GM11168 (cell line): ENCODE measurements around the gene RBM47.

Source experiments
- in situ Hi-C: fragments of 300-500 bp; cut with MboI; formaldehyde crosslinking; loops from one replicate; pipeline ENCODE4 v1.12.0; 2022; ENCODE audit warnings: low sequenced_read_pairs; ENCODE audit not compliant: unreplicated experiment

RBM47 gene

GRCh38 chr4:40511036-40511614 is 118.5 kb downstream of the RBM47 start:
- in situ Hi-C loops: no loop called here

GRCh38 chr4:40507977-40508376 is 121.7 kb downstream of the RBM47 start:
- in situ Hi-C loops: no loop called here

GRCh38 chr4:40506492-40506891 is 123.2 kb downstream of the RBM47 start:
- in situ Hi-C loops: no loop called here

DNA sequence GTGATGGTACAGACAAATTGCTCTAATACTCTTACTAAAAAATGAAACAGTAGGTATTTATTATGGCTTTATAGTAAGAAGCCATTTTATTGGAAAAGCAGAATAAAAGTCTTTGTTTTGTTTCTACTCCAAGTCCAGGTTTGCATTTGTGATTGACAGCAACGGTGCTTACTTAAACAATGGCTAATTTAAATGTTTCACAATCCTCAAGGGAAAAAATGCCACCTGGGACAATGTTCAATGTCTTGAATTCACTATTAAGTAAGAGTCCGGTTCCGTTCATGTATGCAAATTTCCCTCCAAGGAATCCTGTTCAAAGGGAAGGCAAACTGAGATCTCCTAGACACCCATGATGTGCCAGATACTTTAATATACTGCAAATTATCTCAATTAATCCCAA is 123.6 kb downstream of the RBM47 start:
- in situ Hi-C loops: no loop called here

GRCh38 chr4:40502934-40503333 is 126.7 kb downstream of the RBM47 start:
- in situ Hi-C loops: no loop called here

DNA sequence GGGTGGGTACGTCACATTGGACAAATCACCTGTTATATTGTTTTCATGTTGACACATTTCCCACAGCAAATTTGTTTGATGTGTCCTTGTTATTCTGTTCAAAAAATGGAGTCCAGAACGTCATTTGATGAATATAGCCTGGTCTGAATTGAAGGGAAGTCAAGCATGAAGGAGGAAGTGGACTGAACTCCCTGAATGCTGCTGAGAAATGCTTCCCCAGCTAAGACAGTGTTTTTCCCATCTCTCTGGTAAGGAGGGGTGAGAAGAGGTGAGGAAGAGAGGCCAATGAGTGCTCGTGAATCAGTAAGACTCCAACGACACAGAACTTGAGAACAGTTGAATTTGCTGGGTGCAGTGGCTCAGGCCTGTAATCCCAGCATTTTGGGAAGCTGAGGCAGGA is 127.4 kb downstream of the RBM47 start:
- in situ Hi-C loops: no loop called here

DNA sequence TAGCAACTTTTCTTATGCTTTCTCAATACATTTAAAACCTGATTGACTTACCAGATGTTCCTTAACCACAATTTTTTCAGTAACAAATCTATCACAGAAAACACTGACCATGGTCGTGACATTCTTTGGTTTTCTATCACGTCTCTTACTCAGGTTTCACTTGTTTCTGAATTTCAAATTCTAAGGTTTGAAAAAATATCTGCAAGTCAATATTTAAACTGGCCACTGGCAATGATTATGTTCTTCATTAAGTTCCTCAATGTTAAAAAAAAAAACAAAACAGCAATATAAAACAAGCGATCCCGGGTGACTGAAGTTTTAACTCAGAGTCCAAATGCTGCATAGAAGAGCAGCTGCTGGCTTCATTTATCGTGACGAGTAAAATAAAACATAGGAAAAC is 128.9 kb downstream of the RBM47 start:
- in situ Hi-C loops: no loop called here

- in situ Hi-C loops: no loop called here
Observed at GRCh38 chr4:40493160-40493559, 136.5 kb downstream of the RBM47 start.

DNA sequence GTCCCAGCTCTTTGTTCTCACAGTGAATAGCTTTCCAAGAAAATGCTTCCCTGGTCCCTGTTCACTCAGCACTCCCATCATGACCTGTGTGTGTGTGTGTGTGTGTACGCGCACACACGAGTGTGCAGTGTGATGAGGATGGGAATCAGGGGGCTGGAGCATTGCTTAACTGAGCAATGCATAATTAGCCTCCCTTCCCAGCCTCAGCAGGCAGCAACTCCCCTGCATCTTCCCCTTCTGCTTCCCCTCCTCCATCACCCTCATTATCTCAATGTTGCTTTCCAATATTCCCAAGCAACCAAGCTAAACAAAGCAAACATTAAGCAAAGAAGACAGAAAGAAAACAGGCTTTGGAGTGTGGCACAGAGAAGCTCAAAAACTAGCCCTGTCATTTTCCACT is 137.0 kb downstream of the RBM47 start:
- in situ Hi-C loops: no loop called here

- in situ Hi-C loops: no loop called here
Observed at GRCh38 chr4:40490481-40490880, 139.2 kb downstream of the RBM47 start.

- in situ Hi-C loops: no loop called here
Observed at GRCh38 chr4:40489961-40490360, 139.7 kb downstream of the RBM47 start.

DNA sequence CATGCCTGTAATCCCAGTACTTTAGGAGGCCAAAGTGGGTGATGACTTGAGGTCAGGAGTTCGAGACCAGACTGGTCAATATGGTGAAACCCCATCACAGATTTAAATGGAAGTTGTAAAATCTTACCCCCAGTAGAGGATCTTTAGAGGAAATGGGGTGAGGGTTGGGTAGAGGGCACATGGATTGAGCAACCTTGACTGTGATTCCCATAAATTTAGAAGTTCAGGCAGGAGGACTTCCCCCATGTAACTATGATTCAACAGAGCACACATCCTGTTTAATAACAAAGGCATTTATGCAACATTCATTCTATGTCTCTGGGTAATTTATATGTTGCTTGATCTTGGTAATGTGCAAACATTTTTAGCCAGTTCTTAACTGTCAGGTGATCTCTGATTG is 143.1 kb downstream of the RBM47 start:
- in situ Hi-C loops: no loop called here

- in situ Hi-C loops: no loop called here
Observed at GRCh38 chr4:40484346-40485090, 145.1 kb downstream of the RBM47 start.

GRCh38 chr4:40482985-40483647 is 146.5 kb downstream of the RBM47 start:
- in situ Hi-C loops: no loop called here

DNA sequence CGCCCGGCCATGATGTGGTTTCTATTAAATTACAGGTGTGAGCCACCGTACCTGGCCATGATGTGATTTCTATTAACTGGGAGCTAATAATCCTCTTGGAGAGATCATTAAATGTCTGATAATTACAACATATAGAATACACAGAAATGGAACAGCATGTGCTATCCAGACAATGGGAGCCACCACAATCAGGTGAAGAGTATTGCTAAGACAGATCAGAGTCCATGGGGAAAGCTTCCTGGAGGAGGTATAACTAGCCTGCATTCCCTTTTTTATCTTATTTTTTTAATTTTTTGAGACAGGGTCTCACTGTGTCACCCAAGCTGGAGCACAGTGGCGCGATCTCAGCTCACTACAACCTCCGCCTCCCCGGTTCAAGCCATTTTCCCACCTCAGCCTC is 147.7 kb downstream of the RBM47 start:
- in situ Hi-C loops: no loop called here

DNA sequence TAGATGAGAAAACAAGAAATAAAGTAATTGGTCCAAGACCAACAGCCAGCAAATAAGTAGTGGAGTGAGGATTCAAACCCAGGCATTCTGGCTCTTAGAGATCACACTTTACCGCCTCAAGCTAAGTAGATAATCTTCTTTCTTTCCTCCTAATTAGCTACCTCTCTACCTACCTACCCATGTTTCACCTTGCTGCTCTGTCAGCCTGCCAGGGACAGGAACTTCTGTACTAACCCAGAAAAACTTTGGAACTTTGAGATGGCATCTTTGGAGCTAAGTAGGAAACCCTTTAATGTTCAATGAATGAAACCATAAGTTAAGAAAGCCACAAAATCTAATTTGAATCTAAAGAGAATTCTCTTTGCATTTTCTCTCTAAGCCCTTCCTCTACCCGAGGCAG is 149.4 kb downstream of the RBM47 start:
- in situ Hi-C loops: no loop called here

GRCh38 chr4:40479378-40479777 is 150.3 kb downstream of the RBM47 start:
- in situ Hi-C loops: no loop called here

DNA sequence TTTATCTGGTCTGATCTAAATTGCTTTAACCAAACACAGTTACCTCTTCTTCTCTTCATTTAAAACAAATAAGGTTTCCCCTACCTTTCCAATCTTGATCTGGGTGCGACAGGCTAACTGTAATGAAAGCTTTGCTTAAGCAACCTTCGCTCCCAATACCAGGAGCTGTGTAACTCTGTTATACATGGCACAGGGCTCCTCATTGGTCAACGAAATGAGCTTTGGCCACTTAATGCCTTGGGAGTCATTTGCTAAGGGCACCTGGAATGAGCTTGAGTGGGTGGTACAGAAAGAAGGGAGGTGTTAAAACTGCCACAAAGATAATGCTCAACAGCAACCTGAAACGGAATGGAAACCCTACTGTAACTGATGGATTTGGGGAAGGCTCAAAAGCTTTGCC is 154.1 kb downstream of the RBM47 start:
- in situ Hi-C loops: no loop called here

GRCh38 chr4:40473578-40474388 is 155.9 kb downstream of the RBM47 start:
- in situ Hi-C loops: no loop called here

DNA sequence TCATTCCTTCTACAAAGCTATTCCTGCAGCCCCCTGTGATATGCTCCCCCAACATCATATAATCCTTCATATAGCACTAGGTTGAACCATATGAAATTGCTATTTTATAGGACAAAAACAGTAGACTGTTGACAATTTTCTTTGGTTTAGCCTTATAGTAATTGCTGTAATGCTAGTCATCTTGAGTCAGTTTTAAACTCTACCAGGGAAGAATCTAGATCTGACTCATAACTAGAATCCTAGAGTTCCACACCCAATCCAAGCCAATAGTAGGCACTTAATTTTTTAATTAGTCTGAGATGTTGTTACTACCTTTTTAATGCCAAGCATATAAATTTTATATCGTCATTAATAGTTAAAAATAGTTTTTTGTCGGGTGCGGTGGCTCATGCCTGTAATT is 157.7 kb downstream of the RBM47 start:
- in situ Hi-C loops: no loop called here

DNA sequence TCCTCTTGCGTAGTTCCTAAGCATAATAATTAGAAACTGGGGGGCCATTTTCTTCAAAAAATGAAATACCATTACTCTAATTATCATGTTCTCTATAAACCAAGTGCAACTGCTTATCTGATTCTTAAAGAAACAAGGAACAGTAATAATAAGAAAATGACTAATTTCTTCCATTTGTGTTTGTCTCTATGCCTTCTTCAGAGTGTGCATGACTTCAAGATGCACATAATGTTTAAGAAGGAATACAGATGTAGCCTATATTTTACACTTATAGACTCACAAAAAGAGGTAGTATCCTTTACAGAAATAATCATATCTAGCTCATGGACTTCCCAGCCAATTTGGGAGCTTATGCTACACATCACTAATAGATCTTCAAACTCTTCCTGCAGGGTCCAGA is 162.9 kb downstream of the RBM47 start:
- in situ Hi-C loops: no loop called here
